Measurements from ENCODE around the gene TMTC1.

TMTC1 gene

DNA sequence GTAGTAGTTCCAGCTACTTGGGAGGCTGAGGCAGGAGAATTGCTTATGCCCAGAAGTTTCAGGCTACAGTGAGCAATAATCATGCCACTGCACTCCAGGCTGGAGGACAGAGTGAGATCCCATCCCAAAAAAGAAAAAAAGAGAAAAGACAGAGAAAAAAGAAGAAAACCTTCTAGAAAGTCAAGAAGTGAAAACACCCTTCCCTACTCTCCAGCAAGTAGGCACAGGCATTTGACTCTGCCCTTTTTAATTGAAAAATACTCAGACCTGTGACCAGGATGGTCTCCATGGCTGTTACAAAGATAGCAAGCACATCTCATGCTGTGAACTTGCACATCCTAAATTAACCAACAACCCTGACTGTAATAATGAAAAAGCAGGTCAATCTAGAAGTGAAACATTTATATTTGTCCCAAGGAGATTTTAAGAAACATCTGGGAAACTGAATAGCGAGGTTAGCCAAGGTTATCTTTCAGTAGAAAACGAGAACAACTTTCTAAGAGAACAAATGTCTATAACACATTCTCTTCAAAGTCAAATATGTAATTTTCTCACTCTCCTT, 2.0 kb downstream of the TMTC1 start:
- intact Hi-C loops (cut with DNase I), result no loop called here
- DNase-seq, result no peak

- DNase-seq, result no peak
- intact Hi-C loops (cut with DNase I), result no loop called here
Observed at GRCh38 chr12:29781188-29781587, 2.6 kb downstream of the TMTC1 start.

GRCh38 chr12:29780084-29780483, 3.7 kb downstream of the TMTC1 start:
- intact Hi-C loops (cut with DNase I), result no loop called here
- no peak for DNase-seq

- intact Hi-C loops (cut with DNase I), result no loop called here
- no peak for DNase-seq
Observed at GRCh38 chr12:29778531-29778930, 5.2 kb downstream of the TMTC1 start.

DNA sequence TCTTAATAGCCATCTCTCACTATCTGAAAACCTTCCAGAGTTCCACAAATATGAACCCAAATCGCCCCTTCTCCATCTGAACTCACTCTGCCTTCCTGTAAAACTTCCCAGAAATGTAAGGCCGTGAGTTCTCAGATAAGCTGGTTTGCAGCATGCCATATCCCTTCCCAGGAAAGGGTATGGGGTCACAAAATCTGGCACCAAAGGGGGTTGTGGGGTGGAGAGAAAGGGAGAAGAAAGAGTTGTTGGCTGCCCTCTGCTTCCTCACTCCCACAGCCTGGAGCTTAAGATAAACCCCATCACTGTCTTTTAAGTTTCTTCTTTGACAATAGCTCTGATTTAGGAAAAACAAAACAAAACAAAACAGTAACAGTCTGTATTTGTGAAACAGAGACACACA, 10.7 kb downstream of the TMTC1 start:
- intact Hi-C loops (cut with DNase I), result no loop called here

GRCh38 chr12:29771786-29772185, 12.0 kb downstream of the TMTC1 start:
- no peak for DNase-seq
- intact Hi-C loops (cut with DNase I), result no loop called here

More for the DNA sequence above, 10.7 kb downstream of the TMTC1 start:
- DNase-seq, result no peak

DNA sequence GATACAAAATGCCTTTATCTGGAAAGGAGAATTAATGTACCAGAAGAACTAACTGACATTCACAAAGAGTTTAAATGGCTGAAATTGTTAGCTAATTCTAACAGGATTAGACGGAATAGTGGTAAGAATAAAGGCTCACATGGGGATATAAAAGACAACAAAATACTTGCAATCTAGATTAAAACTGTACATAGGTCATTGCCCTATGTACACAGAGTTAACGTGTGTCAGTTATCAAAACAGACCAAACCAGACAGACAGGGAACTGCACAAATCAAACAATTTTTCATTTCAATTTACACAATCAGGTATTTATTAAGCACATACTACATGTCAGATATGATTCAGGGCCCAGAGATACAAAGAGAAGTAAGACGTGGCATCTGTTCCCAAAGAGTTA, 12.6 kb downstream of the TMTC1 start:
- intact Hi-C loops (cut with DNase I), result no loop called here
- DNase-seq, result no peak

- peak in 3 of 42 donors; percentile 14 to 47 (median 17) for DNase-seq
- intact Hi-C loops (cut with DNase I), result no loop called here
Observed at GRCh38 chr12:29769162-29769858, 14.4 kb downstream of the TMTC1 start.

DNA sequence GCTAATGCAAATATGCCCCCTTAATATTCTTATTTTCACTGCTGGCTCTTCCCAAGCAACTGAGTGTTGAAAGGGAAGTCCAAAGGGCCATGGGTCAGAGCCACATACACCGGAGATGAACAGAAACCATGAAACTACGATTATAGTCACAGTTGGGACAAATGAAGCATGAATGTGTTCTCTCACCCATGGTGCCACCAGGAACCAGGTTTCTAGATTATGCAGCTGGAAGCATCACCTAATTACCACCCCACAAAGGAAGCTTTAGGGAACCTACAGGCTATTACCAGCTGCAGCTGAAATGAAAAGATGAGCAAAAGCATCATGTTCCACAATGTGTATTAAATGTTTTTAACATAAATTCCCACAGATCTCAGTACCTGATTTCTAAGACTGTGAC, 15.4 kb downstream of the TMTC1 start:
- intact Hi-C loops (cut with DNase I), result no loop called here
- no peak for DNase-seq

DNA sequence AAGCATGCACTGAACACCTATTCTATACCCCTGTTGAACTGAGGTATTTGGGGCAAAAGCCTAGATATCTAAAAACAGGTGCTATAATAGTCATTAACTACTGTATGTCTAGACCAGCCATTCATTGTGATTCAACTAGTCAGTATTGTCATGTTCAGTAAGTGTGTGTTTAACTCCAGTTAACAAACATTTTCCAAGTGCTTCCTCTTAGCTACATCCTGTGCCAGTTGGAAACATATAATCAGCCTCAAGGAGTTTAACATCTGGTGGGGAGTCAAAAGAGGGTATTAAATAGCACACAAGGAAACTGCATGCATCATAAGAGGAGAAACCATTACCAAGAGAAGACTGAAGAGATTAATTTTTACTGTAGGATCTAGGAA, 20.4 kb downstream of the TMTC1 start:
- intact Hi-C loops (cut with DNase I), result no loop called here
- no peak for DNase-seq

GRCh38 chr12:29762637-29763300, 21.0 kb downstream of the TMTC1 start:
- DNase-seq, result peak in 5 of 42 donors; percentile 6 to 47 (median 25)
- intact Hi-C loops (cut with DNase I), result no loop called here

DNA sequence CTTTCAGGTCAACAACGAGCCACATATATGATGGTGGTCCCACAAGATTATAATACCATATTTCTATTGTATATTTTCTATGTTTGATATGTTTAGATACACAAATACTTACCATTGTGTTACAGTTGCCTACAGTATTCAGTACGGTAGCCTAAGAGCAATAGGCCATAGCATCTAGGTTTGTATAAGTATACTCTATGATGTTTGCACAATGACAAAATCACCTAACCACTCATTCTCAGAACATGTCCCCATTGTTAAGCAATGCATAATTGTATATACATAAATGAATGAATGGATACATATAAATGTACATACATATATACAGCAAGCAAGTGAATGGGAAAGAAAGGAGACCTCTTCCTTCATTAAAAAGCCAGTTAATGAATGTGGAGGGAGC, 23.8 kb downstream of the TMTC1 start:
- intact Hi-C loops (cut with DNase I), result no loop called here
- DNase-seq, result no peak

DNA sequence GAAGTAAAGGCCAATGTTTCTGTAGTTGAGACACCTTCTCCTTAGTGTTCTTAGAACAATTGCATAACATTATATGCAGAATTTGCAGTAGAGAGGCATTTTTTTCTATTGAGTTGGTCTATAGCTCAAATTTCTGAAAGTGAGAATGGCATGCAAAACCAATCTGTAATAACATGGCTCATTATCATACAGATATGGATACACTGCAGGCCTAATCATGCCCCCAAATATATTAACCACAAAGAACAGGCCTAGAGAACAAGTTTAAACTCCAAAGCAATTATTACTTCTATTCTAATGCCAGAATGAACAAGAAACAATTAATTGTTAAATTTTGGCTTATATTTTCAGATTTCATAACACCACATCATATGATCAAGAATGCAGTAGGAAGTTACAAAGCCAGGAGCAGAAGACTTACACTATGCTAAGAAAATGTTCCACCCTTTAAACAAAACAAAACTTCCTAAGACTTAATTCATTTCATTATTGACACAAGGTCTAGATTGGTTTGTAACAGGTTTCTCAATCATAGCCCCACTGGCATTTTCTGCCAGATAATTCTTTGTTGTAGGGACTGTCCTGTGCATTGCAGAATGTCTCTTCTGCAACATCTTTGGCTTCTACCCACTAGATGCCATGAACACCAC, 26.9 kb downstream of the TMTC1 start:
- DNase-seq, result no peak
- intact Hi-C loops (cut with DNase I), result no loop called here

- intact Hi-C loops (cut with DNase I), result no loop called here
- no peak for DNase-seq
Observed at GRCh38 chr12:29754235-29755189, 29.2 kb downstream of the TMTC1 start.

DNA sequence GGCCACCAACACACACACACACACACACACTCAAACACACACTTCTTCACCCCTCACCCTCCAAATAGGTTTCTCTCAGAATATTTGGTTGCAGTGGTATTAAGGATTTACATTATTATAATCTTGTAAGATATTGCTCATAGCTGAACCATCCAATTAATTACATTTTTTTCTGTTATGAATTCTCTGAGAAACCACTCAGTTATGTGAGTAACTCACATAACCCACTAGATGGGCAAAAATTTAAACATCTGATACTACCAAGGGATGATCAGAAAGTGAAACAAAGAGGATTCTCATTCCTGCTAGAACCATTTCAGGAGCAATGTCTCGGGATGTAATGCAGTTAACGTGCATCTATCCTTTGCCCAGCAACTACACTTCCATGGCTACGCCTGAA, 31.6 kb downstream of the TMTC1 start:
- intact Hi-C loops (cut with DNase I), result no loop called here
- no peak for DNase-seq

DNA sequence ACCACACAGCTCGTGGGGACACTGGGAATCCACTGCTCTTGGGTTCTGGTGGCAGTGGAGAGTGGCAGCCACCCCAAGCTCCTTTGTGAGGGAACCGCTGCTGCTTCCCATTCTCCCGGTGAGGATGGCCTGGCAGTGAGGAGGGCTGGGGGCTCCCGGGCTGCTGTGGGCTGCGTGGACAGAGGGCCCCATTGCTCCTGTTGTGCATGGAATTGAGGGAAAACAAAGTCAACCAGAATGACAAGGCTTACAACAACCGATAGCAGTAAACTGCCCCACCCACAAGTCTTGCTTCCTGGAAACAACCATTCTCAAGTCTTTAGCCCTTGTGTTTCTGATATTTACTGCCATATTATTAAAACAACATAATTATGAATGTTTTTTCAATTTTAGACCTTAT, 32.1 kb downstream of the TMTC1 start:
- intact Hi-C loops (cut with DNase I), result no loop called here
- DNase-seq, result no peak

- intact Hi-C loops (cut with DNase I), result no loop called here
- no peak for DNase-seq
Observed at GRCh38 chr12:29750928-29751220, 32.9 kb downstream of the TMTC1 start.

GRCh38 chr12:29750131-29750927, 33.4 kb downstream of the TMTC1 start:
- no peak for DNase-seq
- intact Hi-C loops (cut with DNase I), result no loop called here

DNA sequence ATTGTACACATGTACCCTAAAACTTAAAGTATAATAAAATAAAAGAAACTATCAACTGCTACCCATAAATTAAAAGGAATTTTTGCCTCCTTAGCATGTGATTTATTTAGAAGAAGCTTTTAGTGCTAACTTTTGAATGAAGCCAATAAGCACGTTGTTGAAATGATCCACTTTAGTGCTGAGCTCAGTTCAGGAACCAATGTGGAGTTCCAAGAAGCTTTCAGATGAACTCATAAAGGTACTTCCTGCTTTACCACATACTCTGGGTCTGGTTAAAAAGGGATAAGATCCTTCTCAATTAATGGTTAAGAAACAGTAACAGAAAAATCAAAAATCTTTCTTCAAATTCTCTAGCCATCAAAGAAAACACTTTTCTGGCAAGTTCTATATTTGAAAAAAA, 39.4 kb downstream of the TMTC1 start:
- intact Hi-C loops (cut with DNase I), result no loop called here
- no peak for DNase-seq

Data from head of caudate nucleus (tissue), 42 donors.